ENCODE measurements around the gene PRKG2.

- TF ChIP-seq CTCF (IDR thresholded peaks at IDR 0.05; ENCODE audit: extremely low read depth in 1 of 2, insufficient read depth in 1 of 2, low read depth in 1 of 2, low read length in 2 of 2) (no peak), EZH2 (IDR thresholded peaks at IDR 0.05; ENCODE audit: borderline replicate concordance, low read depth, low read length, severe bottlenecking) (no peak), POLR2A (IDR thresholded peaks at IDR 0.05; ENCODE audit: low read depth, low read length) (no peak)
Observed at GRCh38 chr4:81197864-81198524, 17.0 kb downstream of the PRKG2 start.

Data from endothelial cell of umbilical vein (primary cell).